Stimulated activated CD8-positive, alpha-beta memory T cell treated with anti-CD3 and anti-CD28 coated beads, Interleukin-7, amount 100 ng/mL, for 48 hours (primary cell): ENCODE data around the gene ZFP92.

Experiments
- DNase-seq, 2 donors: peaks; one replicate each; pipeline ENCODE4 v3.0.0-alpha.2; 2020; ENCODE audit warnings: low read depth in 1 of 2; ENCODE audit errors: extremely low read depth in 1 of 2

Gene ZFP92

DNA sequence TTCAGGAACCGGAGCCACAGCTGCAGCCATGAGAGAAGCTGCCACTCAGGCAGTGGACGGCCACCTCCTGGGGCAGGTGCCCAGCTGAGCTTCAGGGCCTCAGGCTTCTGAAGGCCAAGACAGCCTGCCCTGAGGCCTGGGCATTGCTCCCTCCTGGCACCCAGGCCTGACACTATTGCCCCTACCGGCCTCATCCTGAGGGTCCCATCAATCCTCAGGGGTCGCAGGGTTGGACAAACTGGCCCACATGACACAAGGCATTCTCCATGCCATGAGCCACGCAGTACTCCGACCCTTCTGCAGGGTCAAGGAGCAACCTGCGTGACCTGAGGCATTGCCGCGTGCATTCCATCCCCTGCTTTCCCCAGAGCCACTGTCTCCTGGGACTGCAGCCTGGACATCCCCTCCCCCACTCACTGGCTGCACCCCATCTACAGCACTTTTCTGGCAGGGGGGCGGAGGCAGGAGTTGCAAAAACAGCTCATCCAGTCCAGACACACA lies 3.0 kb upstream of the ZFP92 start:
- DNase-seq, result no peak

DNA sequence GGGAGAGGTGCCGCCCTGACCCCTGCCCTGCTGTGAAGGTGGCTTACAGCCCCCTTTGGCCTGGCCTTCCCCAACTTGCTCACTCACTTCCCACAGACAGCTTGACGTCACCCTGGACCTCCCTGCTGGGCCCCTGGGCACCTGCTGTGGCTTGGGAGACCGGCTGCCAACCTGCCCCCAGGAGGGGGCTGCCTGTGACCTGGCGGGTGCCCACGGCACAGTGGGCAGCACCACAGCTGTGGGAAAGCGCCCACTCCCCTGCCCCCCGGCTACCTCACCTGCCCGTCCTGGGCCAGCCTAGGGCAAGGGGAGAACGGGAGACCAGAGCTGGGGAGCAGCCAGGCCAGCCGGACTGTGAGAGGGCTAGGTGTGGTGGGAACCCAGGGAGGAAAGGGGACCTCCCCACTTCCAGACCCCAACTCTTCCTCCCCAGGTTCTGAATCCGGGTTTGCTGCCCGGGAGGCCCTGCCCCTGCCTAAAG lies 2.4 kb upstream of the ZFP92 start:
- DNase-seq, result no peak

DNA sequence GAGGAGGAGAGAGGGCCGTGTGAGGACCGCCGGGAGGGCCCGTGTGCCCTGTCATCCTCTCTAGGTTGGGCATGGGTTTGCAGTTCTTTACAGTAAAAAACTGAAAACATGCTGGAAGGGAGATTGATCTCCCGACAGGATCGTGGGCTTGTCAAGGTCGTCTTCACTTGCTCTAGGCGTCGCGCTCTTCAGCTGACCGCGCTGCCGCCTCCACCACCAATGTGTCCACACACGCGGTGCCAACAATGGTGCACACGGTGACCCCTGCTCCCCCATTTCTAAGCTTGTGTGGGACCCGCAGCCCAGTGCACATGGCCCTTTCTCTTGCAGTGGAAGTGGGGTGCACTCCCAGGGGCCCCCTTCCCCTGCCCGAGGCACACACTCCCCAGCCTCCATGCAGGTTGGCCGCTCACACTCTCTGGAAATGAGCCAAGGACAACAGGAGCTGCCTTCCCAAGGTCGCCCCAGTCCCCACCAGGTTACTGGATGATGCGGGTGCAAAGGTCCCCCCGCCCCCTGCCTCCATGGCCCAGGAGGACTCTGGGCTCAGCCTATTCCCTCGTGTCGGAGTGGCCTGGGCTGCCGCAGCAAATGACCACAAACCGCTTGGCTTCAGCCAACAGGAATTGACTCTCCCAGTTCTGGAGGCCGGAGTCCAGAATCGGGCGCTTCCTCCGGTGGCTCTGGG lies 1.7 kb upstream of the ZFP92 start:
- no peak for DNase-seq

DNA sequence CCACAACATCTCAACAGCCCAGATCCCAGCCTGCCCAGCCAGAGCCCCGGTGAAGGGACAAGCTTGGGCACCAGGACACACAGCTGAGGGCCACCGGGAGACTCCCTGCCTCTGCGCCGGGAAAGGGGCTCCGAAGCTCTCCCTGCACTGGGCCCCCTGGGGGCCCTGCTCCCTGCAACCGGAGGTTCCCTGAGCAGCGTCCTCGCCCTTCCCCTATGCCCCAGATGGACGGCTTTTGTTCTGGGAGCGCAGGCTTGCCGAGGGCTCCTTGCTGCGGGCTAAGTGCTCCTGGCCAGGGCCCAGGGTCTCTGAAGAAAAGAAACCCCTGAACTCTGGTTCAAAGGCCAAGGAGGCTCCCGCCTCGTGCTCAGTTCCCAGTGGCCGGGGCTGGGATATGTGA lies 899 bp upstream of the ZFP92 start:
- no peak for DNase-seq

DNA sequence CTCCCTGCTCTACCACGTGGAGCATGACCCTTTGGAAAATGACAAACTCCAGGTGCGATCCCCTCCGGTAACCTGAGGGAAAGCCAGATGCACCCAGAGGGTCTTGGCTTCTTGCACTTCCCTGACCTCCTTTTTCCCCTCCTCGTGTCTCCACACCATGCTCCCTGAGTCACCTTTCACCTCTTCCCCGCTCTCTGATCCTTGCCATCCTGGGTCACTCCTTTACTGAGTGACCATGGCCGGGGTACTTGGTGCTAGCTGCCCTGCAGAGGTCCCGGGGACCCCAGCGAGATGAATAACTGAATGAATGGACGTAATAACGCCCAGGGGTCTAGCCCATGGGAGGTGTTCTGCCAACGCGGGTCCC lies 401 bp upstream of the ZFP92 start:
- no peak for DNase-seq

DNA sequence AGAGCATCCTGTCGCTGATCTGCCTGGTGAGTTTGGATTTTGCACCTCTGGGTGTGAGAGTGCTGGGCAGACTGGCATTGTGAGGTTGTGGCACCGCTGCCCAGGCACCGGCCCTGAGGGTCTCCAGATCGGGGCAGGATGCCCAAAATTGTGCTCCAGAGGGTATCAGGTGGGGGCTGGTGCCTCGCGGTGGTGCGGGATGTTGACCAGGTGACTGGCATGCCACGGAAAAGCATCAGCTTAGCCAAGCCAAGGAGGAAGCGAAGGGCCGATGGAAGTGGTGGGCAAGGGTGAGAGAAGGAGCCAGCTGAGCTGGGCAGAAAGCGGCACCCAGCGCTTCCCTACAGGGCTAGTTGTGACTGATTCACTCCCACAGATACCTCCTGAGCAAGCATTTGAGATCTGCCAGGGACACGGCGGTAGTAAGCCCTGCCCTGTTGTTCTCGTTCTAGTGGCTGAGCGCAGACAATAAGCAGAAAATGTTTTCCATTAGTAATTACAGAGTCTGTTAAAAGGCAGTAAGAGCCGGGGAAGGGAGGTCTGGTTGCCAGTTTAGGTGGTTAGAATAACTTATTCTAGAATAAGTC lies 809 bp downstream of the ZFP92 start:
- no peak for DNase-seq

DNA sequence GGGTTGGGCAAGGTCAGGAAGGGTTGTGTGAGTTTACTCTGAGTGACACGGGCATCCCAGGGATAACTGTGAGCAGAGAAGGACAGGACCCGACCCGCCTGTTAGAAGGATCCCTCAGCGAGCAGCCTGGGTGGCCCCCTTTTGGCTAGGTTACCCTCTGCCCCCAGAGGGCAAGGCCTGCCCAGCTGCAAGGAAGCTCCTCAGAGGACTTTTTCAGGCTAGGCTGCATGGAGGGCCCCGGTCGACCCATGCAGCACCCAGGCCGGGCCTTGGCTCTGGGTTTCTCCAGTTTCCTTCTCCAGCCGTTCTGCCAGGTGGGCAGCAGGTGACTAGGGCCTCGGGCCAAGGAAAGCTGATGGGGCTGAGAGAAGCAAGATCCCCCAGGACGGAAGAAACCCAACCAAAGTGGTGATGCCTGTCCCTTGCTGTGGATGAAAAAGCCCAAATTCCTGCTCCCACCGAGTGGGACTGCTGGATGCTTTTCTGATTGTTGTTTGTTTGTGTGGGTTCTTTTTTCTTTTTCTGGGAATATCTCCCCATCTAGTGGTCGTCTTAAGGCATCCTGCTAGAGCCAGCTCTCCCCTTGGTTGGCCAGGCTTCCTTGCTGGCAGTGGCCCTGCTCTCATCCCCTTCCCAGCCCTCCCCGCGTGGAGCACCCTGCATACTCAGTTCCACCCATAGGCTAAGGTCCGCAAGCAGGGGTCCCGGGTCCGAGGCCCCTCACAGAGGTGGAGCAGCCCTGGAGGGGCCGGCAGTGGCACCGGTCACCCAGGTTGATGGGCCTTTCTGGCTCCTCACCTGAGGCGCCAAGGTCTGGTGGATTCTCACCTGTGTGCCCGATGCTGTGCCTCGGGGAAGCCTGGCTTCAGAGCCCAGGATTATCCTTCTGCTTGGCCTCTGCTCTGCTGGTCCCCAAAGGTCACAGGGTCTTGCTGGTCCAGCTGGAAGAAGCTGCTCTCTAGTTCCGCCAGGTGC lies 1.8 kb downstream of the ZFP92 start:
- DNase-seq, result no peak

DNA sequence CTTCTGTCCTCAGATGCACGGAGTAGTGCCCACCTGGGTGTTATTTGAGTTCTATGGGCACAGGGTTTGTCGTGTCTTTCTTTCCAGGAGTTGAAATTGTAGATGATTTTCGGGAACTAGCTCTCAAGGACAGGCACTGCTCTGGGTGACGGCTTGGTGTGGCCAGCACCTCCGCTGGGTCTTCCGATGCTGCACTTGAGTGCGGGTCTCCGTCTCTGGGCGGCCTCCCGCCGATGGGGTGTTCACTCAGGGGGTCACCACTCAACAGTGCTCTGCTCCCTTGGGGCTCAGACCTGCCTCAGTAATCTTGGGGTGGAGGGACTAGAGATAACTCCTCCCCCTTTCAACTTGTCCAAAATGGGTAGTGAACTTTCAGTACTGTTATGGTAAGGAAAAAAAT lies 2.5 kb downstream of the ZFP92 start:
- DNase-seq, result no peak

DNA sequence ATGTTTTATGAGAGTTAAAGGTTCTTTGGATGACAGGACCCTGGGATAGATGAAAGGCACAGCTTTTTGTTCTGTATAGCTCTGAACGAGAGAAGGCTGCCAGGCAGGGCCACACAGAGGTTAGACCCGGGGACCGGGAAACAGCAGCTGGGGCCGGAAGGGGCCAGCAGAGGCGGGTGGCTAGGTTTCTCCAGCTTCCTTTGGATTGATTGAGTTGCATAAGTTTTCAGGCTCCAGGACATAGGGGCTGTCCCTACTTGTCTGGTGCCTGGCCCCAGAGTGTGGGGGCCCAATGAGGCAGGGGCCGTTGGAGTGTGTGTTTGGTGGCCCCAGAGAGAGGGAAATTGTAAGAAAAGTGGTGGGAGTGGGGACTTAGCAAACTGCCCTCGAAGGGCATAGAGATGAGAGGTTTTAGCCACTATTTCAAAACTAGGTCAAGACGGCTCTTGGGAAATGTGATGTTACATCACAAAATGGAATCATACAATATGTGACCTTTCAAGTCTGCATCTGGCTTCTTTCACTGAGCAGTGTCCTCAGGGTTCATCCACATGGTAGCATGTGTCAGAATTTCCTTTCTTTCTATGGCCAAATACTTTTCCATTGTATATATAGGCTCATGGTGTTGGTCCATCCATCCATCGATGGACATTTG lies 3.7 kb downstream of the ZFP92 start:
- no peak for DNase-seq

DNA sequence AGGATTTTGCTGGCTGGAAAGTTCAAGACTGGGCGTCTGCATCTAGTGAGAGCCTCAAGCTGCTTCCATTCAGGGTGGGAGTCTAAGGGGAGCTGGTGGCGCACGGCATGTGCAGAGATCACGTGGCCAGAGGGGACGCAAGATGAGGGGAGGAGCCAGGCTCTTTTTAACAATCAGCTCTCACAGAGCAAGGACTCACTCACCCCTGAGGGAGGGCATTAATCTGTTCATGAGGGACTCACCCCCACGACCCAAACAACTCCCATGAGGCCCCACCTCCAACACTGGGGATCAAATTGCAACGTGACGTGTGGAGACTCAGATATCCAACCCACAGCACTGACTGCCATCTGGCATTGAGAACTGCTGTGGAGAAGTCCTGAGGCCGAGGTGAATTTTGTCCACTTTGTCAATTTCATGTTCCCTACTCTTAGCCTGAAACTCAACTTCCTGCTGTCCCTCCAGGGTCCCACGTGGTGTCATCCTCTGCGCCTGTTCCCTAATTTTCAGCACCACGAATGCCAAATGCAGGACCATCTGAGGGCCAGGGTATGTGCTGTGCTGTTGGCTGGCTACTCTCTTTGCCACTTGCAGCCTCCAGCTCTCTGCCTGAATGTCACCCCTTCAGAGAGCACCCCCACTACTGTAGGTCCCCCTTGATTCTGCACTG lies 5.6 kb downstream of the ZFP92 start:
- no peak for DNase-seq

DNA sequence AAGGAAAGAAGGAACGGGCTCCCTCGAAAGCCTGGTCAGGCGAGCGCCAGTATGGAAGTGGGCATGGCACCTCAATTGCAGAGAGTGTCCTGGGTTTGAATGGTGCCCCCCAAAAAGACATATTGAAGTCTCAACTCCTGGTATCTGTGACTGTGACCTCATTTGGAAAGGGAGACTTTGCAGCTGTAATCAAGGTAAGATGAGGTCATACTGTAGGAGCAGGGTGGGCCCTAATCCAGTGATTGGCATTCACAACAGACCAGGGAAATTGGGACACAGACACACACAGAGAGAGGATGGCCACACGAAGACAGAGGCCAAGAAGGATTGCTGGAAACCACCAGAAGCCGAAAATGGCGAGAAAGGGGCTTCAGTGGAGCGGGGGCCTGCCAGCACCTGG lies 6.4 kb downstream of the ZFP92 start:
- no peak for DNase-seq

DNA sequence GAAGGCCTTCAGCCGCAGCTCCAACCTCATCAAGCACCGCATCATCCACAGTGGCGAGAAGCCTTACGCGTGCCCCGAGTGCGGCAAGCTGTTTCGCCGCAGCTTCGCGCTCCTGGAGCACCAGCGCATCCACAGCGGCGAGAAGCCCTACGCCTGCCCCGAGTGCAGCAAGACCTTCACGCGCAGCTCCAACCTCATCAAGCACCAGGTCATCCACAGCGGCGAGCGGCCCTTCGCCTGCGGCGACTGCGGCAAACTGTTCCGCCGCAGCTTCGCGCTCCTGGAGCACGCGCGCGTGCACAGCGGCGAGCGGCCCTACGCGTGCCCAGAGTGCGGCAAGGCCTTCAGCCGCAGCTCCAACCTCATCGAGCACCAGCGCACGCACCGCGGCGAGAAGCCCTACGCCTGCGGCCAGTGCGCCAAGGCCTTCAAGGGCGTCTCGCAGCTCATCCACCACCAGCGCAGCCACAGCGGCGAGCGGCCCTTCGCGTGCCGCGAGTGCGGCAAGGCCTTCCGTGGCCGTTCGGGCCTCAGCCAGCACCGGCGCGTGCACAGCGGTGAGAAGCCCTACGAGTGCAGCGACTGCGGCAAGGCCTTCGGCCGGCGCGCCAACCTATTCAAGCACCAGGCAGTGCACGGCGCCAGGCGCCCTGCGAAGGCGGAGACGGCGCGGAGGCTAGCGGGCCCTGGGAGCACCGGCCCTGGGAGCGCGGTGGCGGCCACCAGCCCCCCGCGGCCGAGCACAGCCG lies 9.8 kb downstream of the ZFP92 start:
- DNase-seq, result no peak

DNA sequence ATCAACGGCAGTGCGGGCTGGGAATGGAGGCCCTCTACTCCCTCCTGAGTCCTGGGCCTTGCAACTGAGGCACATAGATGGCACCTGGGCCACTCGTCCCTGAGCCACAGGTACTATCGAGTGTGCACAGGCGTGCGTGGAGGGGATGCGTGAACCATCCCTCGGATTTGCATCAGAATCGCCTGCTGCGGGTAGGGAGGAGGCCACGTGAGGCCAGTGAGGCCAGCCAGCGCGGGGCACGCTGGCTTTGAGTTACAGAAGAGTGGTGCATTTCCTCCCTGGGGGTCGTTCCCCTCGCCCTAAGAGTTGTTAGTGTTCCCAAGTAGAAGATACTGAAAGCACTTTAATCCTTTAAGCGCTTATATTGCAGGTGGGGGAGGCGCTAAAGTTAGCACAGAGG lies 10.6 kb downstream of the ZFP92 start:
- no peak for DNase-seq

DNA sequence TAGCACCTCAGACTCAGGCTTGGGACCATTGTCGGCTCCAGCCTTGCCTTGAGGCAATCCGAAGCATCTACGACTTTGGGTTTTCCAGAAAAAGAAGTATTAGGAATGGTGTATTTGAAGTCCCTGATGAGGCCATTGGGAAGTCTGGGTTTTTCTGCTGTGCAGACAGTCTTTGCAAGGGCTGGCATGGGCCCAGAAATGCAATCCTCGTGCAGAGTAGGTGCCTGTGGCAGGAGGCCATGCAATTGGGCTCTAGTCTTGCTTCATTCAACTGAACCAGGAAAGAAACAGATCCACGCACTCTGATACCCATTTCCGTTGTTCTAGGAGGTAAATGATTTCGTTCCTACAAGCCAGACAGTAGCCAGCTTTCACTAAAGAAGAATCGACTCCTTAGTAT lies 12.4 kb downstream of the ZFP92 start:
- no peak for DNase-seq

DNA sequence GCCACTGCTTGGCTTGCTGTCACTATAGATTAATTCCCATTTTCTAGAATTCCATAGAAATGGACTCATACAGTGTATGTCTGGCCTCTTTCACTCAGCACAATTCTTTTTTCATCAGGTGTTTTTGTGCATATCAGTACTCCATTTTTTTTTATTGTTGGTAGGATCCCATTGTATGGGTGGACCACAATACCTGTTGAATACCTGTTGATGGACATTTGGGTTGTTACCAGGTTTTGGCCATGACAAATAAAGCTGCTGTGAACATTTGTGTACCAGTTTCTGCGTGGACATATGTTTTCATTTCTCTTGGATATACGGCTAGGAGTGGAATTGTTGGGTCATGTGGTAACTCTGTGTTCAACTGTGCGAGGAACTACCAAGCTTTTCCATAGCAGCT lies 14.9 kb downstream of the ZFP92 start:
- no peak for DNase-seq

DNA sequence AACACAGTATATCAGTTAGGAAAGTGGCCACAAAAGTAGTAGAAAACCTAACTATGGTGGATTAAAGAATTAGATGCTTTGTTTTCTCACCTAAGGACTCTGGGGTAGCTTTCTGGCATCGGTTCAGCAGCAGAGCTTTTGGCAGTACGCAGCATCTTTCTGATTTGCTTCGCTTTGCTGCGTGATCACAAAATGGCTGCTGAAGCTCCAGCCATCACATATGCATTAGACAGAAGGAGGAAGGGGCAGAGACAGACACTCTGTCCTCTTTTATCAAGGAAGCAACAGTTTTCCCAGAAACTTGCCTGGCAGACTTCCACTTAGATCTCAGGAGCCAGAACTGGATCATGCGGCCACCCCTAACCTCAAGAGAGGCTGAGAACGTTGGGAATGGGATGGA lies 19.5 kb downstream of the ZFP92 start:
- no peak for DNase-seq

DNA sequence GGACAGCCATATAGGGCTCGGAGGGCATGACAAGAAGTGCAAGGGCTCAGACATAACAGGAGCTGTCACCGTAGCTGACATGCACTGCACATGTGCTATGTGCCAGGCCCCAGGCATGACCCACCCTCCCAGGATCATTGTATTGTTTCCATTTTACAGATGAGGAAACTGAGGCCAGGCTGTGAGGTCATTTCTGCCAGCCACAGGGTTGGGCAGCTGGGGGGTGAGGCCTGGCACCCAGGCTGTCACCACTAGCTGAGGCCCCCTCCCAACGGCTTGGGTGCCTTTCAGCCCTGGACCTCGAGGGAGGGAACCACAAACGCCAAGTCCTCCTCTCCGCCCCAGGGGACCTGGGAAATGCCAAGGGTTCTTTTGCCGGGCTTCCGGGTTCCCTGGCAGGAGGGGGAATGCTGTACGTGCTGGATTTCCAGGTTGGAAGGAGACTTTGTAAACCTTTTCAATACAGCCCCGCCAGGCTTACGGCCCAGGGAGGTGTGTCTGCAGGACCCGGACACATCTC lies 21.9 kb downstream of the ZFP92 start:
- DNase-seq, result no peak

DNA sequence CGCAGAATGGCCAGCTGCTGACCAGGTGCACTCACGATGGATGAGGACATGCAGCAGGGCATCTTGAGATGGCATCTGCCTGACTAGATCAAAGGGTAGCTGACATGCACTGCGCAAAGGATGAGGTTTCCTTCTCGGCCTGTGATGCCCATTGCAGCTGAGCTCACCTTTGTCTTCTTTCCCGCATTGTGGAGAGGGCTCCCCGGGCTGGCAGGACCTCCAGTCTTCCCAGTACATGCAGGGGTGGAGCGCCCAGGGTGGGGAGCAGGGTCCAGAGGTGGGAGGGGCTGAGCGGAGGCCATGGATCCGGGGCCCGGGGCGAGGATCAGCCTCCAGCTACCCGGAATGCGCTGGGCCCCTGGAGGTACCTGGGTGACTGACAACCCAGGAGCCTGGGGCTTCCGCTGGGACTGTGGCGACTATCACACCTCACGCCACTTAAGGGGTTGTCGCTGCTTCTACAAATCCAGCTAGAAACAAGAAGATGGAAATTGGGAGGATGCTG lies 22.6 kb downstream of the ZFP92 start:
- no peak for DNase-seq

DNA sequence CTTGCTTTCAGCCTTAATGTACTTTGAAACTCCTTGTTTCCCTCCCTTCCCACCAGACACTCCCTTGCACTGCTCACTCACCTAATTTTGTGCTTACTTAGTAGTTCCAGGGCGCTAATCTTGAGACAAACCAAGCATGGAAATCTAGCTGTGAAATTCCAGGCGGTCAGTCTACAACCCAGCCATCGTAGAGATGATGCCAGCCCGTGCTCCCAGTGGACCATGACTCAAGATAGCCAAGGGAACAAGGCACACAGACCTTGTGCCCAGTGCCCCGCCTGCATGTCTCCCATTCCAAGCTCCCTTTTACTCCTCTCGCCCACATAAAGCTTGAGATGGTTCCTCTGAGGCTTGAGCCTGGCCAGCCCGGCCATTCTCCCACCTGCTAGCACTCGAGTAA lies 23.5 kb downstream of the ZFP92 start:
- DNase-seq, result no peak
